ENCODE results near the gene ARIH2.

- TF ChIP-seq CTCF (conservative IDR thresholded peaks at IDR 0.05; ENCODE audit: low read depth, low read length) (no peak), MXI1 (IDR thresholded peaks at IDR 0.05; ENCODE audit: borderline replicate concordance, low read depth, low read length) (no peak), POLR2A (IDR thresholded peaks at IDR 0.05; ENCODE audit: low read depth, low read length) (no peak), RFX5 (IDR thresholded peaks at IDR 0.05; ENCODE audit: low read depth, low read length) (no peak), ELK1 (IDR thresholded peaks at IDR 0.05; ENCODE audit: borderline replicate concordance, low read depth, low read length) (no peak), RAD21 (IDR thresholded peaks at IDR 0.05; ENCODE audit: low read length) (no peak), FOS (IDR thresholded peaks at IDR 0.05; ENCODE audit: low read depth, low read length) (no peak), BHLHE40 (IDR thresholded peaks at IDR 0.05; ENCODE audit: low read depth, low read length) (no peak)
Measured at GRCh38 chr3:48885753-48886152, 32.9 kb upstream of the ARIH2 start.

All from IMR-90 (cell line).